HepG2 (cell line): ENCODE data around the gene PTPN20. TPM values are rescaled to one million over a fixed set of nuclear protein-coding genes. Genes with fewer than 3 reads are reported as not detected.

Experiments used
- ATAC-seq: fragments of 200-7000 bp; cut with Tn5 transposase; 3 replicates; pipeline ENCODE4 v1.9.1; 2020; ENCODE audit warnings: mild to moderate bottlenecking, moderate library complexity
- BruUV-seq: library from RNA; stranded (reverse); fragments of 400-500 nt; replicated peaks from 2 replicates; lab custom pipeline; 2021; lab: Mats Ljungman, UMichigan
- CTCF ChIA-PET: fragments of 300-600 bp; formaldehyde crosslinking; extraction: SDS; loops from one replicate; lab custom pipeline; 2021; ENCODE audit warnings: low total read pairs, inconsistent platforms, low intra/inter-chr PET ratio; lab: Yijun Ruan, JAX
- POLR2A ChIA-PET: fragments of 350-600 bp; sonication (Branson Sonifier 250); formaldehyde crosslinking; loops from one replicate; lab custom pipeline; 2020; ENCODE audit warnings: antibody characterized with exemption, inconsistent platforms; lab: Yijun Ruan, JAX
- DNase-seq: peaks from one replicate; pipeline ENCODE4 v3.0.0-alpha.2; 2015; ENCODE audit warnings: low spot score
- FAIRE-seq: peaks from 3 replicates; lab custom pipeline; 2011; peaks lifted over from hg19 to GRCh38; lab: Jason Lieb, UNC
- H2AFZ ChIP-seq: one replicate; pipeline ENCODE4 v1.6.1; 2011; ENCODE audit warnings: low read length, inconsistent platforms
- H3K27ac ChIP-seq: fragments of 300-600 bp; 3 replicates; pipeline ENCODE4 v1.8.0; 2011; ENCODE audit warnings: mixed run types, mild to moderate bottlenecking, mixed read lengths, low read length, inconsistent platforms; ENCODE audit not compliant: insufficient read depth; ENCODE audit errors: extremely low read length
- H3K27me3 ChIP-seq, 2 experiments: fragments of 200-600 bp in 1 of 2; 2 replicates in 1 of 2; 3 replicates in 1 of 2; pipeline versions ENCODE4 v1.6.0 to v1.8.0; 2011; ENCODE audit warnings: low read length in 2 of 2, mild to moderate bottlenecking in 2 of 2, moderate library complexity in 2 of 2, inconsistent platforms in 1 of 2; ENCODE audit not compliant: insufficient read depth in 2 of 2, control insufficient read depth in 1 of 2
- H3K36me3 ChIP-seq, 2 experiments: fragments of 200-600 bp in 1 of 2; replicated peaks in 1 of 2; 2 replicates in 1 of 2; 3 replicates in 1 of 2; pipeline versions ENCODE4 v1.5.1 to v1.8.0; 2011; ENCODE audit warnings: low read length in 2 of 2, inconsistent platforms in 1 of 2; ENCODE audit not compliant: insufficient read depth in 2 of 2, control insufficient read depth in 1 of 2
- H3K4me1 ChIP-seq: 2 replicates; pipeline ENCODE4 v1.5.1; 2012; ENCODE audit warnings: low read length, inconsistent platforms; ENCODE audit not compliant: insufficient read depth
- H3K4me2 ChIP-seq: 2 replicates; pipeline ENCODE4 v1.6.0; 2011; ENCODE audit warnings: low read depth, low read length, inconsistent platforms
- H3K4me3 ChIP-seq, 3 experiments: fragments of 200-600 bp in 1 of 3; sonication (generic), shearing (Covaris generic) in 1 of 3; replicated peaks in 1 of 3; 2 replicates each; pipeline ENCODE4 v1.5.1; 2011 to 2016; ENCODE audit warnings: low read length in 3 of 3, inconsistent platforms in 2 of 3, low read depth in 2 of 3, mild to moderate bottlenecking in 2 of 3, control low read depth in 1 of 3, mixed read lengths in 1 of 3; ENCODE audit not compliant: insufficient read depth in 1 of 3
- H3K79me2 ChIP-seq: one replicate; pipeline ENCODE4 v1.6.1; 2011; ENCODE audit warnings: low read length, inconsistent platforms; ENCODE audit not compliant: insufficient read depth
- H3K9ac ChIP-seq: 2 replicates; pipeline ENCODE4 v1.6.0; 2011; ENCODE audit warnings: mild to moderate bottlenecking, low read depth, low read length, inconsistent platforms; ENCODE audit not compliant: insufficient read depth
- H3K9me3 ChIP-seq: 2 replicates; pipeline ENCODE4 v1.5.1; 2012; ENCODE audit warnings: mild to moderate bottlenecking, low read length
- H4K20me1 ChIP-seq: 2 replicates; pipeline ENCODE4 v1.6.0; 2011; ENCODE audit warnings: inconsistent platforms, mild to moderate bottlenecking, low read length, moderate library complexity; ENCODE audit not compliant: insufficient read depth
- BATF2 ChIP-seq: sonication (generic); formaldehyde crosslinking; IDR thresholded peaks from 2 replicates; pipeline ENCODE4 v1.8.0; 2022; ENCODE audit warnings: mild to moderate bottlenecking, missing genetic modification reagents, moderate library complexity
- CEBPG ChIP-seq: IDR thresholded peaks from 2 replicates; pipeline ENCODE4 v1.6.1; 2016
- PATZ1 ChIP-seq: sonication (generic); formaldehyde crosslinking; IDR thresholded peaks from 2 replicates; pipeline ENCODE4 v1.4.0; 2020; ENCODE audit warnings: missing genetic modification reagents
- PRPF4 ChIP-seq: fragments of 200-400 bp; formaldehyde crosslinking; IDR thresholded peaks from 2 replicates; pipeline ENCODE4 v1.6.1; 2016; ENCODE audit warnings: low read length, low read depth; ENCODE audit not compliant: poor library complexity, severe bottlenecking
- SMAD9 ChIP-seq: sonication (generic); formaldehyde crosslinking; IDR thresholded peaks from 2 replicates; pipeline ENCODE4 v1.5.1; 2020; ENCODE audit warnings: mild to moderate bottlenecking, missing genetic modification reagents
- SYNCRIP ChIP-seq: fragments of 200-400 bp; formaldehyde crosslinking; IDR thresholded peaks from 2 replicates; pipeline ENCODE4 v1.6.1; 2018; ENCODE audit warnings: mild to moderate bottlenecking, low read depth, low read length; ENCODE audit not compliant: insufficient read depth
- THAP7 ChIP-seq: sonication (generic); formaldehyde crosslinking; IDR thresholded peaks from 2 replicates; pipeline ENCODE4 v1.8.1; 2023; ENCODE audit warnings: mild to moderate bottlenecking, missing genetic modification reagents
- ZNF580 ChIP-seq: IDR thresholded peaks from 2 replicates; pipeline ENCODE4 v1.6.1; 2016; ENCODE audit warnings: low read depth, borderline replicate concordance
- ZNF607 ChIP-seq: sonication (generic); formaldehyde crosslinking; IDR thresholded peaks from 2 replicates; pipeline ENCODE4 v1.5.1; 2020; ENCODE audit warnings: missing genetic modification reagents, mild to moderate bottlenecking, borderline replicate concordance
- ZNF883 ChIP-seq: sonication (generic); formaldehyde crosslinking; IDR thresholded peaks from 2 replicates; pipeline ENCODE4 v1.5.1; 2020; ENCODE audit warnings: mild to moderate bottlenecking, missing genetic modification reagents; ENCODE audit errors: not compliant biosample characterization
- ZSCAN22 ChIP-seq: sonication (generic); formaldehyde crosslinking; IDR thresholded peaks from 2 replicates; pipeline ENCODE4 v1.4.0; 2020; ENCODE audit warnings: mild to moderate bottlenecking, missing genetic modification reagents
- WGBS: methylation state at CpG from one replicate; pipeline ENCODE4 v1.1.6; 2017; ENCODE audit warnings: low lambda C conversion rate; 5-methylcytosine and 5-hydroxymethylcytosine counted together
- in situ Hi-C: cut with HindIII; loops from 2 replicates; pipeline ENCODE4 v1.10.0; 2017; ENCODE audit warnings: low pct_unique_long_range_greater_than_20kb; ENCODE audit not compliant: extremely low pct_ligation_motif_present
- intact Hi-C: fragments of 100-400 bp; cut with micrococcal nuclease; formaldehyde crosslinking; loops from one replicate; pipeline ENCODE4 v1.10.0; 2022; ENCODE audit not compliant: unreplicated experiment
- polyA plus RNA-seq, 8 experiments: library from polyadenylated mRNA; depleted of rRNA in 3 of 8; stranded (reverse) in 7 of 8; unstranded in 1 of 8; fragments of >200 nt; fragmentation: Illumina TruSeq in 4 of 8; extraction: Trizol in 4 of 8; gene quantifications; 2 replicates each; pipeline versions ENCODE4 v1.2.1 to v1.2.3, GENCODE V29; 2011 to 2016; ENCODE audit warnings: low read depth in 4 of 8, missing spikeins in 1 of 8, mixed read lengths in 1 of 8; ENCODE audit not compliant: insufficient read depth in 1 of 8
- total RNA-seq, 5 experiments: library from RNA; depleted of rRNA; stranded (reverse); fragments of >200 nt; fragmentation: Illumina TruSeq; extraction: Trizol; gene quantifications; 2 replicates each; pipeline ENCODE4 v1.2.3, GENCODE V29; 2016; ENCODE audit warnings: low read depth in 1 of 5

PTPN20 gene
- total and polyA plus RNA-seq, 2 of the 13 experiments (the other 11 are each of a cell fraction or from before 2014, with no cell fraction given), result not detected

- TF ChIP-seq SYNCRIP, result no peak
- TF ChIP-seq PRPF4, result no peak
- TF ChIP-seq PATZ1 (CRISPR knock-in tag), result no peak
These were observed 138.7 kb downstream of the PTPN20 start (continued) for GRCh38 chr10:47049906-47050305.

- H3K27me3 ChIP-seq, result peaks cover 0 to 9% of the 10 kb centered on the region in 2 experiments; a peak in 3 of 5 replicates
- no peaks in the 10 kb centered on the region for H3K36me3 ChIP-seq
- no peaks in the 10 kb centered on the region for H4K20me1 ChIP-seq
- WGBS, result 22% methylated on average over 13 of the region's 16 CpGs
- H3K27ac ChIP-seq, result no peak overlapping the region
- no peak for TF ChIP-seq ZNF883 (CRISPR knock-in tag)
- no peak for TF ChIP-seq BATF2
- no peak for TF ChIP-seq CEBPG
- TF ChIP-seq ZSCAN22 (CRISPR knock-in tag), result no peak
- no peak for TF ChIP-seq ZNF580 (CRISPR knock-in tag)
- no peak for TF ChIP-seq ZNF607 (CRISPR knock-in tag)
- no peak for TF ChIP-seq THAP7 (CRISPR knock-in tag)
- TF ChIP-seq SMAD9, result no peak
- TF ChIP-seq, all 625 proteins: peak for 0
- ChIA-PET CTCF (no interaction called here), POLR2A (no interaction called here)
- ATAC-seq (no peak), FAIRE-seq (no peak), DNase-seq (no peak)
- BruUV-seq, result no TSS peak
- Histone ChIP-seq H2AFZ (no peak overlapping the region), H3K4me1 (no peaks in the 10 kb centered on the region), H3K9ac (no peak overlapping the region), H3K9me3 (no peaks in the 10 kb centered on the region), H3K79me2 (no peaks in the 10 kb centered on the region), H3K4me2 (no peak overlapping the region), H3K4me3 (no peak overlapping the region)
- intact Hi-C loops, result no loop called here
- in situ Hi-C loops, result no loop called here
These were observed 139.6 kb downstream of the PTPN20 start for GRCh38 chr10:47050618-47051455.
